NOMO-1 (cell line): ENCODE results near the gene SLC5A5.
"Not testable (repeated sequence)": the region's sequence is repeated elsewhere in the genome, so short reads cannot be mapped to it uniquely, and the experiment has no call there.

Experiments
- DNase-seq, 2 experiments: peaks; one replicate each; lab custom pipeline; 2025; ENCODE audit not compliant: unreplicated experiment in 2 of 2; lab: John Stamatoyannopoulos, UW

SLC5A5 gene

GRCh38 chr19:17915940-17916593, 44.3 kb downstream of the SLC5A5 start:
- no peak for DNase-seq

- not testable (repeated sequence) for DNase-seq
Measured at GRCh38 chr19:17918151-17918550, 46.4 kb downstream of the SLC5A5 start.

- not testable (repeated sequence) for DNase-seq
Measured at GRCh38 chr19:17919122-17919521, 47.4 kb downstream of the SLC5A5 start.

GRCh38 chr19:17920527-17920926, 48.8 kb downstream of the SLC5A5 start:
- DNase-seq: no peak

- DNase-seq: no peak
Measured at GRCh38 chr19:17922138-17922537, 50.4 kb downstream of the SLC5A5 start.

- no peak for DNase-seq
Measured at GRCh38 chr19:17926044-17926443, 54.3 kb downstream of the SLC5A5 start.

- no peak for DNase-seq
Measured at GRCh38 chr19:17929056-17929455, 57.3 kb downstream of the SLC5A5 start.

- DNase-seq: no peak
Measured at GRCh38 chr19:17931532-17932191, 59.9 kb downstream of the SLC5A5 start.

GRCh38 chr19:17932485-17933338, 61.0 kb downstream of the SLC5A5 start, which contains the start of gene CCDC124:
TSS of gene CCDC124 (plus strand) at chr19:17933015. CDS start at chr19:17936421, 3,406 bp downstream.
- DNase-seq: peak; percentile 90 to 92

GRCh38 chr19:17933414-17934129, 61.8 kb downstream of the SLC5A5 start:
- no peak for DNase-seq

GRCh38 chr19:17936379-17936778, 64.6 kb downstream of the SLC5A5 start:
- DNase-seq: no peak

- no peak for DNase-seq
Measured at GRCh38 chr19:17937371-17937900, 65.7 kb downstream of the SLC5A5 start.

GRCh38 chr19:17938092-17938845, 66.5 kb downstream of the SLC5A5 start:
- peak; percentile 44 to 54 for DNase-seq

GRCh38 chr19:17942181-17942580, 70.4 kb downstream of the SLC5A5 start:
- no peak for DNase-seq

- no peak for DNase-seq
Measured at GRCh38 chr19:17942582-17943273, 71.0 kb downstream of the SLC5A5 start.

- DNase-seq: no peak
Measured at GRCh38 chr19:17943274-17944221, 71.8 kb downstream of the SLC5A5 start.

- DNase-seq: no peak
Measured at GRCh38 chr19:17944301-17944700, 72.6 kb downstream of the SLC5A5 start.
